Endothelial cell of umbilical vein (primary cell): Measurements from ENCODE around the gene DCX. TPM values are rescaled to one million over a fixed set of nuclear protein-coding genes. Genes with fewer than 3 reads are reported as not detected.

Experiments used
- BruUV-seq: library from RNA; stranded (reverse); fragments of 400-500 nt; replicated peaks from 2 replicates; lab custom pipeline; 2021; lab: Mats Ljungman, UMichigan
- CTCF ChIA-PET: fragments of 300-600, 350-600 bp; sonication (Branson Sonifier 250); formaldehyde crosslinking; loops from one replicate; lab custom pipeline; 2021; ENCODE audit warnings: antibody characterized with exemption, inconsistent platforms; lab: Charles Lee
- POLR2A ChIA-PET: fragments of 300-600, 350-600 bp; sonication (Branson Sonifier 250); formaldehyde crosslinking; loops from one replicate; lab custom pipeline; 2021; ENCODE audit warnings: antibody characterized with exemption, inconsistent platforms; lab: Charles Lee
- DNase-seq: peaks from one replicate; pipeline ENCODE4 v3.0.0-alpha.2; 2011; ENCODE audit warnings: low read depth, low spot score
- FAIRE-seq: peaks from 2 replicates; lab custom pipeline; 2011; peaks lifted over from hg19 to GRCh38; lab: Jason Lieb, UNC
- H2AFZ ChIP-seq: 2 replicates; pipeline ENCODE4 v1.6.0; 2012; ENCODE audit warnings: low read depth, low read length, control low read depth, inconsistent platforms
- H3K27ac ChIP-seq: 2 replicates; pipeline ENCODE4 v1.5.1; 2011; ENCODE audit warnings: low read depth, mild to moderate bottlenecking, control low read depth, low read length, moderate library complexity; ENCODE audit not compliant: insufficient read depth
- H3K27me3 ChIP-seq, 2 experiments: 2 replicates each; pipeline versions ENCODE4 v1.6.0 to v1.6.1; 2011; ENCODE audit warnings: low read length in 2 of 2, mixed read lengths in 1 of 2; ENCODE audit not compliant: control insufficient read depth in 2 of 2, insufficient read depth in 2 of 2
- H3K36me3 ChIP-seq, 2 experiments: 2 replicates in 1 of 2; 3 replicates in 1 of 2; pipeline ENCODE4 v1.5.1; 2011; ENCODE audit warnings: low read length in 2 of 2, mild to moderate bottlenecking in 1 of 2, moderate library complexity in 1 of 2; ENCODE audit not compliant: control insufficient read depth in 2 of 2, insufficient read depth in 2 of 2; ENCODE audit errors: extremely low read depth in 1 of 2
- H3K4me1 ChIP-seq: 3 replicates; pipeline ENCODE4 v1.5.1; 2011; ENCODE audit warnings: mild to moderate bottlenecking, low read length; ENCODE audit not compliant: control insufficient read depth, insufficient read depth; ENCODE audit errors: extremely low read depth
- H3K4me2 ChIP-seq: 2 replicates; pipeline ENCODE4 v1.6.1; 2011; ENCODE audit warnings: low read length, control low read depth, mixed read lengths; ENCODE audit not compliant: insufficient read depth
- H3K4me3 ChIP-seq, 3 experiments: fragments of 200-600 bp in 1 of 3; sonication (generic), shearing (Covaris generic) in 1 of 3; replicated peaks in 1 of 3; 2 replicates each; pipeline ENCODE4 v1.5.1; 2011 to 2016; ENCODE audit warnings: control low read depth in 3 of 3, low read length in 3 of 3, mild to moderate bottlenecking in 2 of 3, inconsistent platforms in 1 of 3, low read depth in 1 of 3, moderate library complexity in 1 of 3; ENCODE audit not compliant: insufficient read depth in 1 of 3
- H3K79me2 ChIP-seq: 2 replicates; pipeline ENCODE4 v1.6.0; 2012; ENCODE audit warnings: low read length, inconsistent platforms; ENCODE audit not compliant: control insufficient read depth, insufficient read depth
- H3K9ac ChIP-seq: replicated peaks from 2 replicates; pipeline ENCODE3; 2011; ENCODE audit warnings: low read length, control low read depth; ENCODE audit not compliant: insufficient read depth; ENCODE audit errors: extremely low read depth
- H3K9me1 ChIP-seq: replicated peaks from 3 replicates; pipeline ENCODE4 v1.6.0; 2011; ENCODE audit warnings: mild to moderate bottlenecking, low read length; ENCODE audit not compliant: control insufficient read depth, insufficient read depth; ENCODE audit errors: extremely low read depth
- H3K9me3 ChIP-seq: replicated peaks from 2 replicates; pipeline ENCODE4 v1.5.1; 2012; ENCODE audit warnings: low read length, inconsistent platforms; ENCODE audit not compliant: control insufficient read depth, insufficient read depth
- H4K20me1 ChIP-seq: replicated peaks from 2 replicates; pipeline ENCODE3; 2011; ENCODE audit warnings: mild to moderate bottlenecking, low read length; ENCODE audit not compliant: control insufficient read depth, insufficient read depth; ENCODE audit errors: extremely low read depth
- EZH2 ChIP-seq: IDR thresholded peaks from 2 replicates; pipeline ENCODE4 v1.6.1; 2012; ENCODE audit warnings: borderline replicate concordance, low read depth, mild to moderate bottlenecking, moderate library complexity, low read length, inconsistent platforms; ENCODE audit not compliant: severe bottlenecking
- FOS ChIP-seq: IDR thresholded peaks from 2 replicates; pipeline ENCODE4 v1.6.1; 2011; ENCODE audit warnings: mild to moderate bottlenecking, low read length, moderate library complexity, borderline replicate concordance; ENCODE audit not compliant: insufficient read depth
- GATA2 ChIP-seq: IDR thresholded peaks from 2 replicates; pipeline ENCODE4 v1.7.0; 2011; ENCODE audit warnings: low read depth, mild to moderate bottlenecking, moderate library complexity, mixed read lengths, low read length; ENCODE audit not compliant: insufficient read length, insufficient read depth
- JUN ChIP-seq: IDR thresholded peaks from 2 replicates; pipeline ENCODE4 v1.6.1; 2011; ENCODE audit warnings: borderline replicate concordance, low read depth; ENCODE audit not compliant: insufficient read length, insufficient read depth
- MYC ChIP-seq: IDR thresholded peaks from one replicate; pipeline ENCODE4 v1.6.1; 2011; ENCODE audit warnings: mild to moderate bottlenecking, low read depth, low read length
- POLR2A ChIP-seq: IDR thresholded peaks from 2 replicates; pipeline ENCODE4 v1.6.1; 2012; ENCODE audit warnings: low read depth, mild to moderate bottlenecking, control low read depth, low read length
- POLR2AphosphoS5 ChIP-seq: IDR thresholded peaks from 2 replicates; pipeline ENCODE4 v1.6.1; 2012; ENCODE audit warnings: low read depth, mild to moderate bottlenecking, control low read depth, low read length, moderate library complexity; ENCODE audit not compliant: insufficient read depth
- dilution Hi-C: fragments of 300-500 bp; cut with MboI; formaldehyde crosslinking; loops from one replicate; pipeline ENCODE4 v1.15.0; 2019; ENCODE audit warnings: low sequenced_read_pairs; ENCODE audit not compliant: extremely low pct_ligation_motif_present
- intact Hi-C: fragments of 100-400 bp; cut with micrococcal nuclease; formaldehyde crosslinking; loops from one replicate; pipeline ENCODE4 v1.10.0; 2022
- polyA plus RNA-seq, 4 experiments: library from polyadenylated mRNA; depleted of rRNA in 3 of 4; stranded (reverse) in 3 of 4; unstranded in 1 of 4; fragments of >200 nt; gene quantifications; 2 replicates each; pipeline versions ENCODE4 v1.2.1 to v1.2.3, GENCODE V29; 2011 to 2012; ENCODE audit warnings: missing spikeins in 1 of 4
- total RNA-seq: library from RNA; stranded (reverse); gene quantifications from 2 replicates; pipeline ENCODE4 v1.2.3, GENCODE V29; 2021
- TF ChIP-seq, protein P1 (sequence below): IDR thresholded peaks from 2 replicates; pipeline ENCODE4 v1.6.1; 2011; ENCODE audit not compliant: insufficient read depth, insufficient read length
- TF ChIP-seq, protein P2 (sequence below), 2 donors: IDR thresholded peaks; 1 replicate in 1 of 2; 2 replicates in 1 of 2; pipeline ENCODE4 v1.5.1; 2011; ENCODE audit warnings: low read length in 2 of 2, mild to moderate bottlenecking in 2 of 2, moderate library complexity in 2 of 2, control low read depth in 1 of 2, inconsistent platforms in 1 of 2, low read depth in 1 of 2; ENCODE audit not compliant: insufficient read depth in 1 of 2; ENCODE audit errors: extremely low read depth in 1 of 2

Gene DCX
- total and polyA plus RNA-seq, 2 donors (not counting 3 experiments of a cell fraction or from before 2014, with no cell fraction given), result not detected

DNA sequence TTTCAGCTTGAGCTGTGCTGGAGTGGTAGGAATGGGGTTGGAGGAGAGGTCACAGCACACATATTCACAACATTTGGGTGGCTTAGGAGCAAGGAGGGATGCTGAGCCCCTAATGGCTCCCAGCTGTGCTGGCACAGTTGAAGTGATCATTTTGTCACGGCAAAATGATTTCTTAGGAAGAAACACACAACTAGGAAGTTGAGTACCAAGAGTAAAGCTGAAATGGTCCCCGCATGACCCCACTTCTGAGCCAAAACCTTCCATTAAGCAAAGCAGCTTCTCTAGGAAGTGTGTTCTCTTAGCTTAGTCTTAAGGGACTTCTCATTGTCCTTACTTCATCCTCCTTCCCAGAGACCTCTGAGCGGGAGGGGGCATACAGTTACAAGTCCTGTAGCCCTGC, 154.3 kb downstream of the DCX start:
- FAIRE-seq, result no peak
- H3K27me3 ChIP-seq, result no peaks in the 10 kb centered on the region
- H4K20me1 ChIP-seq, result no peaks in the 10 kb centered on the region
- dilution Hi-C loops (no loop called here), intact Hi-C loops (no loop called here)
- no peaks in the 10 kb centered on the region for H3K4me1 ChIP-seq
- no peak for TF ChIP-seq GATA2
- TF ChIP-seq MYC, result no peak
- no peak for TF ChIP-seq FOS
- TF ChIP-seq JUN, result no peak
- TF ChIP-seq, protein P1, sequence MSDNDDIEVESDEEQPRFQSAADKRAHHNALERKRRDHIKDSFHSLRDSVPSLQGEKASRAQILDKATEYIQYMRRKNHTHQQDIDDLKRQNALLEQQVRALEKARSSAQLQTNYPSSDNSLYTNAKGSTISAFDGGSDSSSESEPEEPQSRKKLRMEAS, result no peak
- no peak for TF ChIP-seq POLR2A
- TF ChIP-seq POLR2AphosphoS5, result no peak
- TF ChIP-seq, protein P2, sequence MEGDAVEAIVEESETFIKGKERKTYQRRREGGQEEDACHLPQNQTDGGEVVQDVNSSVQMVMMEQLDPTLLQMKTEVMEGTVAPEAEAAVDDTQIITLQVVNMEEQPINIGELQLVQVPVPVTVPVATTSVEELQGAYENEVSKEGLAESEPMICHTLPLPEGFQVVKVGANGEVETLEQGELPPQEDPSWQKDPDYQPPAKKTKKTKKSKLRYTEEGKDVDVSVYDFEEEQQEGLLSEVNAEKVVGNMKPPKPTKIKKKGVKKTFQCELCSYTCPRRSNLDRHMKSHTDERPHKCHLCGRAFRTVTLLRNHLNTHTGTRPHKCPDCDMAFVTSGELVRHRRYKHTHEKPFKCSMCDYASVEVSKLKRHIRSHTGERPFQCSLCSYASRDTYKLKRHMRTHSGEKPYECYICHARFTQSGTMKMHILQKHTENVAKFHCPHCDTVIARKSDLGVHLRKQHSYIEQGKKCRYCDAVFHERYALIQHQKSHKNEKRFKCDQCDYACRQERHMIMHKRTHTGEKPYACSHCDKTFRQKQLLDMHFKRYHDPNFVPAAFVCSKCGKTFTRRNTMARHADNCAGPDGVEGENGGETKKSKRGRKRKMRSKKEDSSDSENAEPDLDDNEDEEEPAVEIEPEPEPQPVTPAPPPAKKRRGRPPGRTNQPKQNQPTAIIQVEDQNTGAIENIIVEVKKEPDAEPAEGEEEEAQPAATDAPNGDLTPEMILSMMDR (IDR thresholded peaks at IDR 0.05; ENCODE audit: extremely low read depth in 1 of 2, insufficient read depth in 1 of 2, low read depth in 1 of 2, low read length in 2 of 2), result no peak
- no peak for TF ChIP-seq EZH2
- no peaks in the 10 kb centered on the region for H3K36me3 ChIP-seq
- CTCF ChIA-PET, result no interaction called here
- no peaks in the 10 kb centered on the region for H3K9me1 ChIP-seq
- POLR2A ChIA-PET, result no interaction called here
- no TSS peak for BruUV-seq
- no peak overlapping the region for H3K4me2 ChIP-seq
- no peaks in the 10 kb centered on the region for H3K9me3 ChIP-seq
- no peak overlapping the region for H3K9ac ChIP-seq
- no peak overlapping the region for H2AFZ ChIP-seq
- H3K27ac ChIP-seq, result no peak overlapping the region
- no peak for DNase-seq
- H3K79me2 ChIP-seq, result no peaks in the 10 kb centered on the region
- no peak overlapping the region for H3K4me3 ChIP-seq
